Measurements from ENCODE around the gene TDP1.
A peak's percentile ranks its signal among the peaks of the same experiment; 100 is the strongest.

Gene TDP1

DNA sequence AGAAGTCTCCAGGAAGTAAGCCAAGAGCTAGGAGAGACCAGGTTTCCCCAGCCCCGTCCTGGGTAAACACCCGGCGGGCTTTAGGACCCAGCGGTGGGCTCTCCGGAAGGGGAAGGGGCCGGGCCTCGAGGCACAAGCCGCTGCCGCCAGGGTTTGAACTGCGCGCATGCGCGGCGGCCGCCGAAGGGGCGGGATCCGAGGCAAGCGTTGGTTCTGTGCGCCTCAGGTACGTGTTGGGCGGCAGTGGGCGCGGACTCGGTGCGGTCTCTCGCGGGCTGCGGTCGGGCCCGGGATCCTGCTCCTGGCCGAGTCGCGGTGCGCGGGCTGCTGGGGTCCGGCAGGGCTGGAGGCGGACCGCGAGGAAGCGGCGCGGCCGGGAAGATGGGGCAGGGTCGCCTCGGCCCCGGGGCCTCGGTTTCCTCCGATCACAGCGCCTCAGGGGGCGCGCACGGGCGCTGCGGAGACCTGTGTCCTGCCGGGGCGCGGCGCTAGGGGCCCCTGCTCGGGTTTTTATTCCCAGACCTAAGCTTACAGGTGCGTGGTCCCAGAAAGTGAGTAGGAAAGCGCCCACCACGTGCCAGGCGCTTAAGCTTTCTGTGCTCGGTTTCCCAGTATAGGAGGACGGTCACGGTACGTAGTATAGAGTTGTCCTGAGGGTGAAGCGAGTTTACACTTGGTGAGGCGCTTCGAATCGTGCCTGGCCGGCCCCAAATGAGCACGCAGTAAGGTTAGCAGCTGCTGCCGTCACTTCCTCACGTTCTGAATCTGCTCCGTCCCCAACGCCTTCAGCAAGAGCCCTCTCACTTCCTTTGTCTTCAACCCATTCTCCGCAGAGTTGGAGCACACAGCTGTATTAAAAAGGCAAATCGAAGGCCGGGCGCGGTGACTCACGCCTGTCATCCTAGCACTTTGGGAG lies at the start of gene TDP1:
Gene TDP1 (plus strand): TSS at position 183 of the 916 bp plus-strand sequence. CDS start 7,188 bp downstream, outside the sequence.
- DNase-seq (ENCODE audit: low read depth in 3 of 3): peak; percentile 90 to 95 (median 94)

DNA sequence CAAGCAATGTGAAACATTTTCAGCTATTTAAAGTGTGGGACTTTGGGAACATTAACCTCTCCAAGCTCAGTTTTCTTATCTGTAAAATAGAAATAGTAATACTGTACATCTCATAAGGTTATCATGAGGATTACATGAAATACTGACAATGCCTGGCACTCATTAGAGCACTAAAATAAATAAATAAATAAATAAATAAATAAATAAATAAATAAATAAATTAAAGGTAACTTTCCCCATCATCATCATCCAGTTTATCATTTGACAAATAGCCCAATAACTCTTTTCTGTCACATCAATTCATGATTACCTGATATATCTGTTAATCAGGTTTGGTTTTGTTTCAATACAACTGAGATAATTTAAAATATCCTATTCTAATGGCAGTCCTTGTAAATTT lies 49.7 kb upstream of the TDP1 start:
- DNase-seq (ENCODE audit: low read depth in 3 of 3): no peak

GRCh38 chr14:89907655-89908054 lies 48.1 kb upstream of the TDP1 start:
- no peak for DNase-seq (ENCODE audit: low read depth in 3 of 3)

GRCh38 chr14:89908712-89909450 lies 46.8 kb upstream of the TDP1 start:
- no peak for DNase-seq (ENCODE audit: low read depth in 3 of 3)

- no peak for DNase-seq (ENCODE audit: low read depth in 3 of 3)
These were observed 46.1 kb upstream of the TDP1 start for GRCh38 chr14:89909586-89909985.

DNA sequence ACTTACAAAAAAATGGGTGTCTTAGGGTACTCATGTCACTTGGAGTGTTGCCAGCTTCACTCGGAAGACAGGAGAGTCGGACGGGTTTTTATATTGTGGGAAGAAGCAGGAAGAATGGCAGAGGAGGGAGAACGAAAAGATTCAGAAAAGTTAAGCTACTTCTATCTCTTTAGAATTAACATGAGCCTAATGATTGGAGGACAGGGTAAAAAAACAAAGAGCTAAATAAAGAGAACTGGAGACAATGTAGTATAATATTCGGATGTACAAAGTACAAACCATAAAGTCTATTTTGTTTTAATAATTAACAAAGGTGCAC lies 45.1 kb upstream of the TDP1 start:
- no peak for DNase-seq (ENCODE audit: low read depth in 3 of 3)

GRCh38 chr14:89911010-89911919 lies 44.5 kb upstream of the TDP1 start:
- DNase-seq (ENCODE audit: low read depth in 3 of 3): no peak

GRCh38 chr14:89912221-89912620 lies 43.5 kb upstream of the TDP1 start:
- no peak for DNase-seq (ENCODE audit: low read depth in 3 of 3)

DNA sequence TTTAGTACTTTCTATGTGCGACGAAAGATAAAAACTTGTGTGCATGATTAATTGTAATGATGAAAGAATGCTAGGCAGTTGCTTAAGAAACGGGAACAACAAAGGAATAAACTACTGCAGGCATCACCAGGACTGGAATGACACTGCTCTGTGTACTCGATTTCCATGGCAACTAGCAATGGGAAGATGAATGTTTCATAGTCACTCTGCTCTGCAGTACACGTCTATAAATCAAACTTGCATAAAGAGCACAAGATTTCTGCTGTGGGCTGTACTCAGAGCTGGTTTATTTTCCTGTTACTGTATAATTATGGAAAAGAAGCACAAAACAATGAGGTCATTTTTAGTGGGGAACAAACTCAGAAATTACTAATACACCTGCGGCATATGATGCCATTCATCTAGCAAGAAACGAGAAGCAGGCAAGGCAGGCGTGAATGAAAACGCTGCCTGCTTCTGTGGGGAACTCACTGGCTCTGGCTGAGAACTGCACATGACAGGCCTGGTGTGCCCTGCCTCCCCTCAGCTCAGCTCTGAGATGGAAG lies 43.0 kb upstream of the TDP1 start:
- no peak for DNase-seq (ENCODE audit: low read depth in 3 of 3)

GRCh38 chr14:89915114-89915878 lies 40.4 kb upstream of the TDP1 start:
- peak; percentile 23 to 26 (median 24) for DNase-seq (ENCODE audit: low read depth in 3 of 3)

DNA sequence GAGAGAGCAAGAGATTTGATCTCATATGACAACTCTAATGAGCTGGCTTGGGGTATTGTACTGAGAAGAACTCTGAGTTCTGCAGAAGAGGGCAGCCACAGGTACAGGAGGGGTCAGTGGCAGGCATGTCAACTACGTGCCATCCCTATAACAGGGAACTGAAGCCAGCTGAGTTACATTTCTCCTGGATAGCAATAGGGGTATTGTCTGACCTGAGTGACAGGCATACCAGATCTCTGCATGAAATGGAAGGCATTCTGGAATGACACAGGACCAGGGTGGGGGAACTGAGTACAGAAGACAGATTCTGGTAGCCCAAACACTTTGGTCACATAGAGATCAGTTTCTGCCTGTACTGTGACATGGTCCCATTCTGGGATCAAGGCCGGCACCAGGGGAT lies 37.0 kb upstream of the TDP1 start:
- no peak for DNase-seq (ENCODE audit: low read depth in 3 of 3)

GRCh38 chr14:89920056-89920455 lies 35.7 kb upstream of the TDP1 start:
- DNase-seq (ENCODE audit: low read depth in 3 of 3): no peak

DNA sequence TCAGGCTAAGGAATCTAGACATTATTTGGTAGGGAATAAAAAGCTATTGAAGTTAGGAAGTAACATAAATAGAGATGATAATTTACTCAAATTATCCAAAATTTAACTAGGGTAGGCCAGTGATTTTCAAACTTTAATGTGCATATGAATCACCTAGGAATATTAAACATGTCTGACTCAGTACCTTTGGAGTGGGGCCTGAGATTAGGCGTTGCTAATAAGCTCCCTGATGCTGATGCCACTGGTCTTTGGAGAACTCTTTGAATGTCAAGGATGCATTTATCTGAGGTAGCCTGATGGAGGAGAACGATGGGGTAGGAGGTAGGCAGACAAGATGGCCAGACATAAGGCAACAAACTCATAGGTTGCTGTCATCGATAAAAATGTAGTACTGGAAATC lies 34.4 kb upstream of the TDP1 start:
- no peak for DNase-seq (ENCODE audit: low read depth in 3 of 3)

- no peak for DNase-seq (ENCODE audit: low read depth in 3 of 3)
These were observed 33.5 kb upstream of the TDP1 start for GRCh38 chr14:89922031-89922907.

DNA sequence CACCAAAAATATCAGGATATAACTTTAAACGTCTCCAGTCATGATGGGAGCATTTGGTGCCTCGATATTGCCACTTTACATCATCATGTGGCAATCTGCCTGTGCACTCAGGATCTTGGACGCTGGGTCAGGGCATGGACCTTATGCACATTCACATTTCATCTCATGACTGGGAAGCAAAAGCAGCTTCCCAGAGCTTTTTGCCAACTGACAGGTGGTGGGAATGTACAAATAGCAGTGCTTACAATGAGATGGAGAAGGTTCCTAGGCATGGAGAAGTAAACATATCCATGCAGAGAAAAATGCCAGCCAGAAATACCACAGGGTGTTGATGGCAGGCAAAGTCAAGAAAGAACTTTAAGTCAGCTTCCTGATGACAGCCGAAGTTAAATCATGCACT lies 31.5 kb upstream of the TDP1 start:
- DNase-seq (ENCODE audit: low read depth in 3 of 3): no peak

- no peak for DNase-seq (ENCODE audit: low read depth in 3 of 3)
These were observed 29.0 kb upstream of the TDP1 start for GRCh38 chr14:89926694-89927093.

DNA sequence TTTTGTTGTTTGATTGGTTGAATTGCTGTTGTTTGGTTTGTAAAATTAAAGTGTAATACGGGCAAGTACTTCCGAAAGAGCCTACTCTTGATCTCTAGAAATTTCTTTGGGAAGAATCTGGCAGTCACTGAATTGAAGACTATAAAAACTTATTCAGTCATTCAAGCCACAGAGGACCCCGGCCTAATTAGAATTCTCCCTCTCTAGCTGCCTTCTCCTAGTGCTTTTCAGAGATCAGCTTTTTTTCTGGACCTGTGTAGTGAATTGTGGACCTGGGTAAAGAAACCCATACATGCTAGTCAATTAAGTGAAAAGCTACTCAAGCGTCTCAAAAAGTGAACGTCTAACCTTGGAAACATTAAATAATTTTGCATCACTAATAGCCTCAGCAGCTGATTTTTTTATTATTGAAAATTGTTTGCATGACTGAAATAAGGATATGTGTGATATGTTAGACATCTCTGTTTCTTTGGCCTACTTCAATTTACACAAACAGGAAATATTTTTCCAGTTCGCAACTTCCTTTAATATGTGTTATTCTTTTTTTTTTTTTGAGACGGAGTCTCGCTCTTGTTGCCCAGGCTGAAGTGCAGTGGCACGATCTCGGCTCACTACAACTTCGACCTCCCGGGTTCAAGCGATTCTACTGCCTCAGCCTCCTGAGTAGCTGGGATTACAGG lies 28.4 kb upstream of the TDP1 start:
- DNase-seq (ENCODE audit: low read depth in 3 of 3): no peak

DNA sequence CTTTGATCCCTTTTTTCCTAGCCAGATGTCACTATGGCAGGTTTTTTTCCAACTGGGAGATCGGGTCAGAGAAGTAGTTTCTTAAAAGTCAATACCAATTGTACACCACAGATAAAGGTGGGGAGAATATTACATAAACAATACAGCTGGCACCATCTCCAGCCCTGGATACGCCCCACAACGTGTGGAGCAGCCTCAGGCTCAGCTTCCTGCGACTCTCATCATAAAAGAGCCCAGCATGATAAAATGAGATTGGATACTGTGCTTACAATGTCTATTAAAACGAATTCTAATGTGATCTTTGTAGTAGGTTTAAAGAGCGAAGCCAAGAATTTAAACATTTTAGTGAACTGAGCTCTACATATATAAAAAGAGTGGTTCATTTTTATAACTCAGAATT lies 22.7 kb upstream of the TDP1 start:
- no peak for DNase-seq (ENCODE audit: low read depth in 3 of 3)

DNA sequence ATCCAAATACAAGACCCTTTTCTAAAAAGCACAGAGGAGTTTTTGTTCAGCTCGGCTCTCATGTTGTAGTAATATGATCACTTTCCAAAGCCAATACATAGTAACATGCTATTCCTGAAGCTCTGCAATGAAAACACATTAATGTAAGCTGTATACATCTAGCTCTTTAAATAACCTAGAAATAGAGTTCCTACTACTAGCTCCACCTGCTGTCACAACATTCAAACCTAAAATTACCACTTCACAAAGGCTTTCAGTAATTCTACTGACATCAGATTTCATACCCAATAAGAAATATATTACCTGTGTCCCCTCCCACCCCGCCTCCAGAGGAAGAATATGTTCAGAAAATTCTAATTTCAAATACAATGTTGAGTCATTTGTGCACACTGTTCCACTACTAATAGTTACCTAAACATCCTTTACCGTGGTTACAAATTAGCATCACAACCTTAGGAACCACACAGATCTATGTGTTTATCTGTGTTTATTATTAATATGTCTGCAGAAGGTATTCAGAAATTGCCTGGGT lies 19.0 kb upstream of the TDP1 start:
- DNase-seq (ENCODE audit: low read depth in 3 of 3): no peak

All from stimulated activated CD4-positive, alpha-beta T cell treated with anti-CD3 and anti-CD28 coated beads, TNF-alpha, amount 100 ng/mL, for 4 hours (primary cell).